DND-41 (cell line): Measurements from ENCODE around the gene SLC50A1.

Experiments
- EZH2 ChIP-seq: IDR thresholded peaks from 3 replicates; pipeline ENCODE4 v1.6.1; 2012; ENCODE audit warnings: borderline replicate concordance, low read depth, mild to moderate bottlenecking, moderate library complexity, low read length, inconsistent platforms; ENCODE audit not compliant: severe bottlenecking
- TF ChIP-seq, protein P1 (sequence below): IDR thresholded peaks from 2 replicates; pipeline ENCODE4 v1.5.1; 2012; ENCODE audit warnings: borderline replicate concordance, low read length, moderate library complexity, mild to moderate bottlenecking; ENCODE audit not compliant: poor library complexity, severe bottlenecking; ENCODE audit errors: extremely low read depth

DNA sequence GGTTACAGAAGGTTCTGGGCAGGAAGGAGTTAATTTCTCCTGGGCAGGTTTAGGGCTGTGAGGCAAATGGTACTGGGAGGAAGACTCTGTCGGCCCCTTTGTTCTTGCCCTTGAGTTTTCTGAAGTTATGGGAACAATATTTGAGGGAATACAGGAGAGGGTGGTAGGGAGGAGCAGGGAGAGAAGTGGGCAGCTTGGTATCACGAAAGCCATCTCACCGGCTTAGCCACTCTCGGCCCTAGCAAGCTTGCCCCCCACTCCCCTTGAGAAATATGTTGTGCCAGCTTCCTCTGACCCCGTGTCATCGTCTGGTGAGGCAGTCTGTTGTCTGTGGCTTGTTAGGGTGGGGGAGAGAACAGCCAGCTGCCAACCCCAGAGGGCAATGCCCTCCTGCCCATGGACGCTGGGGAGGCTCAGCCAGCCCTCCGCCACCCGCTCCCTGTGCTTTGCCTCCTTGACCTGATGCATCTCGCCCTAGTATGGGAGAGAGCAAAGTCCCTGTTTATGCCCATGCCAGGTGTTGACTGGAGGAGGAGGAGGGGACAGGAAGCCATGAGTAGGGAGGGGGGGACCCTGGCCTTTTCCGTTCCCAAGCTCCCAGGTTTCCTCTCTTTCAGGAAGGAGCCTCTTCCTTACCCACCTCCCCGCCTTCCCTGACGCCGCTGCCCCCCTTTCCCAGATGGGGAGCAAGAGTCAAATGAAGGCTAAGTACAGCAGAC, 6.7 kb upstream of the SLC50A1 start:
- TF ChIP-seq, protein P1, sequence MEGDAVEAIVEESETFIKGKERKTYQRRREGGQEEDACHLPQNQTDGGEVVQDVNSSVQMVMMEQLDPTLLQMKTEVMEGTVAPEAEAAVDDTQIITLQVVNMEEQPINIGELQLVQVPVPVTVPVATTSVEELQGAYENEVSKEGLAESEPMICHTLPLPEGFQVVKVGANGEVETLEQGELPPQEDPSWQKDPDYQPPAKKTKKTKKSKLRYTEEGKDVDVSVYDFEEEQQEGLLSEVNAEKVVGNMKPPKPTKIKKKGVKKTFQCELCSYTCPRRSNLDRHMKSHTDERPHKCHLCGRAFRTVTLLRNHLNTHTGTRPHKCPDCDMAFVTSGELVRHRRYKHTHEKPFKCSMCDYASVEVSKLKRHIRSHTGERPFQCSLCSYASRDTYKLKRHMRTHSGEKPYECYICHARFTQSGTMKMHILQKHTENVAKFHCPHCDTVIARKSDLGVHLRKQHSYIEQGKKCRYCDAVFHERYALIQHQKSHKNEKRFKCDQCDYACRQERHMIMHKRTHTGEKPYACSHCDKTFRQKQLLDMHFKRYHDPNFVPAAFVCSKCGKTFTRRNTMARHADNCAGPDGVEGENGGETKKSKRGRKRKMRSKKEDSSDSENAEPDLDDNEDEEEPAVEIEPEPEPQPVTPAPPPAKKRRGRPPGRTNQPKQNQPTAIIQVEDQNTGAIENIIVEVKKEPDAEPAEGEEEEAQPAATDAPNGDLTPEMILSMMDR = no peak
- TF ChIP-seq EZH2 = no peak
